Osteocyte (in vitro differentiated cells): ENCODE measurements around the gene PSPN. TPM values are rescaled to one million over a fixed set of nuclear protein-coding genes. Genes with fewer than 3 reads are reported as not detected.
"Not testable (repeated sequence)": the region's sequence is repeated elsewhere in the genome, so short reads cannot be mapped to it uniquely, and the experiment has no call there.

Experiments used
- DNase-seq: peaks from one replicate; pipeline ENCODE4 v3.0.0; 2021; ENCODE audit warnings: mixed read lengths; ENCODE audit not compliant: unreplicated experiment; ENCODE audit errors: extremely low spot score
- H3K27ac Mint-ChIP-seq: one replicate; pipeline ENCODE4 v1.8.0; 2021; ENCODE audit warnings: mild to moderate bottlenecking, mixed read lengths; ENCODE audit not compliant: unreplicated experiment
- H3K27me3 Mint-ChIP-seq: one replicate; pipeline ENCODE4 v1.8.0; 2021; ENCODE audit warnings: mixed read lengths; ENCODE audit not compliant: unreplicated experiment
- H3K36me3 Mint-ChIP-seq: one replicate; pipeline ENCODE4 v1.8.0; 2021; ENCODE audit warnings: mixed read lengths; ENCODE audit not compliant: unreplicated experiment
- H3K4me1 Mint-ChIP-seq: one replicate; pipeline ENCODE4 v1.8.0; 2021; ENCODE audit warnings: mixed read lengths; ENCODE audit not compliant: unreplicated experiment
- H3K4me3 Mint-ChIP-seq: one replicate; pipeline ENCODE4 v1.8.0; 2021; ENCODE audit warnings: mild to moderate bottlenecking, moderate library complexity, mixed read lengths; ENCODE audit not compliant: unreplicated experiment
- H3K9me3 Mint-ChIP-seq: one replicate; pipeline ENCODE4 v1.8.0; 2021; ENCODE audit warnings: mixed read lengths; ENCODE audit not compliant: unreplicated experiment
- CTCF ChIP-seq: fragments of 200-600 bp; sonication (generic); IDR thresholded peaks from 2 replicates; pipeline ENCODE4 v1.5.0; 2021; ENCODE audit warnings: antibody characterized with exemption, mild to moderate bottlenecking, moderate library complexity
- total RNA-seq: library from RNA; stranded (reverse); gene quantifications from 2 replicates; pipeline ENCODE4 v1.2.1, GENCODE V29; 2021

PSPN gene
- total RNA-seq, 1 donor from 2014 or later, result 3.5 TPM

- TF ChIP-seq CTCF, result no peak
- H3K27ac Mint-ChIP-seq, result peak within 1 kb of the TSS; percentile 96
- H3K9me3 Mint-ChIP-seq, result no peaks in the 10 kb centered on the region
- peak; percentile 99 for DNase-seq
- peaks cover 7% of the 10 kb centered on the region for H3K36me3 Mint-ChIP-seq
- no peaks in the 10 kb centered on the region for H3K27me3 Mint-ChIP-seq
- H3K4me1 Mint-ChIP-seq, result peaks cover 12% of the 10 kb centered on the region
- peak within 1 kb of the TSS; percentile 84 for H3K4me3 Mint-ChIP-seq
These were observed 3.1 kb downstream of the PSPN start, which contains the start of gene ALKBH7 for GRCh38 chr19:6372594-6373095. Gene ALKBH7 (plus strand): TSS chr19:6372794. CDS start chr19:6372821, 27 bp downstream.

GRCh38 chr19:6364353-6364752 lies 11.4 kb downstream of the PSPN start:
- Mint-ChIP-seq H3K4me1 (peaks cover 15% of the 10 kb centered on the region), H3K4me3 (no peak overlapping the region), H3K36me3 (peaks cover 15% of the 10 kb centered on the region), H3K27me3 (no peaks in the 10 kb centered on the region), H3K9me3 (no peaks in the 10 kb centered on the region), H3K27ac (no peak overlapping the region)
- no peak for TF ChIP-seq CTCF
- no peak for DNase-seq

- DNase-seq, result no peak
- Mint-ChIP-seq H3K36me3 (peaks cover 6% of the 10 kb centered on the region), H3K4me1 (peaks cover 18% of the 10 kb centered on the region), H3K27ac (peak overlapping the region; percentile 86), H3K4me3 (peak overlapping the region; percentile 86), H3K9me3 (no peaks in the 10 kb centered on the region), H3K27me3 (no peaks in the 10 kb centered on the region)
- TF ChIP-seq CTCF, result no peak
These were observed 13.4 kb downstream of the PSPN start for GRCh38 chr19:6362351-6362801.

- no peak for DNase-seq
- Mint-ChIP-seq H3K27me3 (no peaks in the 10 kb centered on the region), H3K36me3 (peaks cover 6% of the 10 kb centered on the region), H3K9me3 (no peaks in the 10 kb centered on the region), H3K4me1 (peaks cover 18% of the 10 kb centered on the region), H3K27ac (peak overlapping the region; percentile 86), H3K4me3 (peak overlapping the region; percentile 86)
- no peak for TF ChIP-seq CTCF
These were observed 13.7 kb downstream of the PSPN start for GRCh38 chr19:6362027-6362350.

- Mint-ChIP-seq H3K27ac (peak overlapping the region; percentile 64), H3K4me3 (peak overlapping the region; percentile 86), H3K4me1 (peaks cover 18% of the 10 kb centered on the region)
- not testable (repeated sequence) for H3K36me3 Mint-ChIP-seq, H3K27me3 Mint-ChIP-seq, DNase-seq, H3K9me3 Mint-ChIP-seq
These were observed 14.9 kb downstream of the PSPN start for GRCh38 chr19:6360857-6361216.

- not testable (repeated sequence) for H3K9me3 Mint-ChIP-seq, H3K36me3 Mint-ChIP-seq, DNase-seq, H3K27me3 Mint-ChIP-seq, H3K27ac Mint-ChIP-seq
- H3K4me3 Mint-ChIP-seq, result peak overlapping the region; percentile 86
- peaks cover 18% of the 10 kb centered on the region for H3K4me1 Mint-ChIP-seq
These were observed 15.3 kb downstream of the PSPN start for GRCh38 chr19:6360445-6360844.
